Fibroblast of lung (primary cell): ENCODE data around the gene DOHH.

Experiments
- EZH2 ChIP-seq: IDR thresholded peaks from 2 replicates; pipeline ENCODE4 v1.5.1; 2012; ENCODE audit warnings: low read length, control low read depth, mild to moderate bottlenecking; ENCODE audit errors: missing control alignments
- TF ChIP-seq, protein P1 (sequence below), 2 donors: IDR thresholded peaks in 1 of 2; conservative IDR thresholded peaks in 1 of 2; 1 replicate in 1 of 2; 2 replicates in 1 of 2; pipeline ENCODE4 v1.5.1; 2011 to 2012; ENCODE audit warnings: low read length in 2 of 2, control low read depth in 1 of 2, inconsistent platforms in 1 of 2, low read depth in 1 of 2, mild to moderate bottlenecking in 1 of 2

DNA sequence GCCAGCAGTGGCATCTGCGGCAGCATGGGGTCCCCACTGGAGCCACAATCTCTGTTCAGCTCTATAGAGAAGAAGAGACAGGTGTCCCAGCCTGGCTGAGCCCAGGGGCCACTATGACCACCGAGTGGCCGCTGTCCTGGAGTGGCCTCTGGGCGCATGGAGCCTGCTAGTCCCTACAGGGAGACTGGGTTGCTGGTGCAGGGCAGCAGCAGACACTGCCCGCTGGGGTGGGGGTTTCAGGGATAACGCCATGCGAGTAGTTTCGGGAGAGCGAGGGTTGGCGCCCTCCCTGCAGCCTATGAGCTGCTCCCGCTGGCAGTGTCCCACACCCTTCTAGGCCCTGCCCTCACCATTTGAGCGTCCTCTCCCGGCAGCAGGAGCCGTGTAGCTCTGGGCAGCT is 27.6 kb upstream of the DOHH start:
- TF ChIP-seq, protein P1, sequence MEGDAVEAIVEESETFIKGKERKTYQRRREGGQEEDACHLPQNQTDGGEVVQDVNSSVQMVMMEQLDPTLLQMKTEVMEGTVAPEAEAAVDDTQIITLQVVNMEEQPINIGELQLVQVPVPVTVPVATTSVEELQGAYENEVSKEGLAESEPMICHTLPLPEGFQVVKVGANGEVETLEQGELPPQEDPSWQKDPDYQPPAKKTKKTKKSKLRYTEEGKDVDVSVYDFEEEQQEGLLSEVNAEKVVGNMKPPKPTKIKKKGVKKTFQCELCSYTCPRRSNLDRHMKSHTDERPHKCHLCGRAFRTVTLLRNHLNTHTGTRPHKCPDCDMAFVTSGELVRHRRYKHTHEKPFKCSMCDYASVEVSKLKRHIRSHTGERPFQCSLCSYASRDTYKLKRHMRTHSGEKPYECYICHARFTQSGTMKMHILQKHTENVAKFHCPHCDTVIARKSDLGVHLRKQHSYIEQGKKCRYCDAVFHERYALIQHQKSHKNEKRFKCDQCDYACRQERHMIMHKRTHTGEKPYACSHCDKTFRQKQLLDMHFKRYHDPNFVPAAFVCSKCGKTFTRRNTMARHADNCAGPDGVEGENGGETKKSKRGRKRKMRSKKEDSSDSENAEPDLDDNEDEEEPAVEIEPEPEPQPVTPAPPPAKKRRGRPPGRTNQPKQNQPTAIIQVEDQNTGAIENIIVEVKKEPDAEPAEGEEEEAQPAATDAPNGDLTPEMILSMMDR (conservative IDR thresholded peaks at IDR 0.05 in 1 of 2, IDR thresholded peaks at IDR 0.05 in 1 of 2; ENCODE audit: low read depth in 1 of 2, low read length in 2 of 2), result no peak
- no peak for TF ChIP-seq EZH2
